ENCODE data around the gene ALDH1L2. TPM values are rescaled to one million over a fixed set of nuclear protein-coding genes. Genes with fewer than 3 reads are reported as not detected.

Gene ALDH1L2
- total RNA-seq, 1 donor from 2014 or later = 4.0 TPM

DNA sequence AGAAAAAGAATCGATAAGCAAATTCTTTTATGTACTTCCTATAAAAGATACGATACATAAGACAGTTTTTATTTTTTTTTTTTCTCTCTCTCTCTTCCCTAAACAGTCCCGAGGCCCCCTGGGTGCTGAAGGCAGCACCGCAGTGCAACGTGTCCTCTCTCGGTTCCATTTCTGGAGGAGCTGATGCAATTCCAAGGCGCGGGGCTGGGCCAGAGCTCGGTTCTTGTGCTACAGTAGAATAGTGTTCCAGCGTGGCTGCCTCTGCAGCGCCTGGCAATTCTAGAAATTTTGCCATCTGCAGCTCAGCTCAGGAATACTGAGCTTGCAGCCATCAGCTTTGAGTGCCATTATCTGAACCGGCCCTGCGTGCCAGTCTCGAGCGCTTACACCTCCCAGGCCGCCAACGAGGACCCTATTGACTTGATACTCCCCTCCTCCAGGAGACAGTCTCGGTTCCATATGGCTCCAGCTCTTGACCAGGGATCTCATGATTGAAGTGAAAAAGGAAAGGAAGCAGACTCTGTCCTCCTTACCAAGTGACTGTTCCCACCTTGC is 630 bp downstream of the ALDH1L2 start:
- peak; percentile 7 for DNase-seq (ENCODE audit: low read depth, low spot score)
- Mint-ChIP-seq H3K9me3 (peaks cover 10% of the 10 kb centered on the region), H3K36me3 (ENCODE audit: low read depth) (peaks cover 4% of the 10 kb centered on the region), H3K27ac (ENCODE audit: unreplicated experiment) (peak overlapping the region; percentile 14), H3K4me1 (peaks cover 13% of the 10 kb centered on the region), H3K4me3 (peak overlapping the region; percentile 87), H3K27me3 (ENCODE audit: low read depth) (peaks cover 22% of the 10 kb centered on the region)
- TF ChIP-seq, protein P1, sequence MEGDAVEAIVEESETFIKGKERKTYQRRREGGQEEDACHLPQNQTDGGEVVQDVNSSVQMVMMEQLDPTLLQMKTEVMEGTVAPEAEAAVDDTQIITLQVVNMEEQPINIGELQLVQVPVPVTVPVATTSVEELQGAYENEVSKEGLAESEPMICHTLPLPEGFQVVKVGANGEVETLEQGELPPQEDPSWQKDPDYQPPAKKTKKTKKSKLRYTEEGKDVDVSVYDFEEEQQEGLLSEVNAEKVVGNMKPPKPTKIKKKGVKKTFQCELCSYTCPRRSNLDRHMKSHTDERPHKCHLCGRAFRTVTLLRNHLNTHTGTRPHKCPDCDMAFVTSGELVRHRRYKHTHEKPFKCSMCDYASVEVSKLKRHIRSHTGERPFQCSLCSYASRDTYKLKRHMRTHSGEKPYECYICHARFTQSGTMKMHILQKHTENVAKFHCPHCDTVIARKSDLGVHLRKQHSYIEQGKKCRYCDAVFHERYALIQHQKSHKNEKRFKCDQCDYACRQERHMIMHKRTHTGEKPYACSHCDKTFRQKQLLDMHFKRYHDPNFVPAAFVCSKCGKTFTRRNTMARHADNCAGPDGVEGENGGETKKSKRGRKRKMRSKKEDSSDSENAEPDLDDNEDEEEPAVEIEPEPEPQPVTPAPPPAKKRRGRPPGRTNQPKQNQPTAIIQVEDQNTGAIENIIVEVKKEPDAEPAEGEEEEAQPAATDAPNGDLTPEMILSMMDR (conservative IDR thresholded peaks at IDR 0.05) = peak; percentile 27

DNA sequence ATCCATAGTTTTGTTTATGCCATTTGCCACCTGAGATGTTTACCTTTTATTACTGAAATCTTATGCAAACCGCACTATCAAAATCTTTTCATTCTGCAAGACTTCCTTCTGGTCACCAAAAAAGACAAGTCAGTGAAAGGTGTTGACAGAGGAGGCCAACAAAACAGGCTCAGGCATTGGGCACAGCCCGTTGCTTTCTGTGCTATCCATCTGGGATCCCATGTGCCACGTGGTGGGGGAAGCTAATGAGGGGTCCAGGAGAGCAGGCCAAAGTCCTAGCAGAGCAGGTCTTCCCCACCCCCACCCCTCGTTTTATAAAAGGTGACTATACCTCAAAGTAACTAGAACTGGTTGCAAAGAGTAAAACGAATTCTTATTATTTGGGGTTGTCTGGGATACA is 1.2 kb downstream of the ALDH1L2 start:
- Mint-ChIP-seq H3K36me3 (ENCODE audit: low read depth) (peaks cover 4% of the 10 kb centered on the region), H3K4me3 (peak overlapping the region; percentile 87), H3K4me1 (peaks cover 13% of the 10 kb centered on the region), H3K27ac (ENCODE audit: unreplicated experiment) (no peak overlapping the region), H3K27me3 (ENCODE audit: low read depth) (peaks cover 20% of the 10 kb centered on the region), H3K9me3 (peaks cover 10% of the 10 kb centered on the region)
- TF ChIP-seq, protein P1 (conservative IDR thresholded peaks at IDR 0.05) = no peak
- DNase-seq (ENCODE audit: low read depth, low spot score) = no peak

DNA sequence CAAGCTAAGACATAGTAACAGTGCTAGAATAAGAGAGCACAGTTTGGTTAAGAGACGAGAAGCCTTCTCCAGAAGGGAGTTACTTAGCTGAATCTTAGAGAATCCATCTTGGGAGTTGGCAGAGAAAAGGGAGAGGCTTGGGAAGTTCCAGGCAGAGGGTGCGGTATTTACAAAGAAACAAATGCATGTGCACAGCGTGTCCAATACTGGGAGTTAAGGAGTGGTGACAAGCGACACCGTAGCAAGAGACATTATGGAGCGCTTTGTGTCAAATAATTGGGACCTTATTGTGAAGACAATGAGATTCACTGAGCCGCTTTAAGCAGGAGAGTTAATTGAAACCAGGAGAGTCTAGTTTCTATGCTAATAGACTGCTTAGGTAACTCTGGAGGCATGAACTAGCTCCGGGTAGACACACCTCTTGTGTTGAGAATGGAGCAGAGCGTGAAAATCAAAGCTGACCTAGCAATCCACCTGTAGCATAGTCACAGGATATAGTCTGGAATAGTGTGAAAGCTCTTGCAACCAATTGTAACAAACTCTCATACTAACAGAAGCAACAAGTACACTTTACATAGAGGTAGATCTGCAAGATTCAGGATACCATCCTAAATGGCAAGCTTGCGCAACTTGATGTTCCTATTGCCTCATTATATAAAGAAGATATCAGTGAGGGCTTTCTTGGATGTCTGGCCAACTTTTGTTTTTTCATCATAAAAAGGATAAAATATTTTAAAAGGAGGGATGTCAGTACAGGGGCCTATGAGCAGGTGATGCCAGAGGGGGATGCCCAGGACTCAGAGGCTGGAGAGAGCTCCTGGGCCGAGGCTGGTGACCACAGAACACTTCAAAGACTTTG is 5.3 kb downstream of the ALDH1L2 start:
- Mint-ChIP-seq H3K4me1 (peaks cover 11% of the 10 kb centered on the region), H3K27ac (ENCODE audit: unreplicated experiment) (no peak overlapping the region), H3K4me3 (no peak overlapping the region), H3K9me3 (no peaks in the 10 kb centered on the region), H3K27me3 (ENCODE audit: low read depth) (peaks cover 19% of the 10 kb centered on the region), H3K36me3 (ENCODE audit: low read depth) (no peaks in the 10 kb centered on the region)
- TF ChIP-seq, protein P1 (conservative IDR thresholded peaks at IDR 0.05) = no peak
- no peak for DNase-seq (ENCODE audit: low read depth, low spot score)

DNA sequence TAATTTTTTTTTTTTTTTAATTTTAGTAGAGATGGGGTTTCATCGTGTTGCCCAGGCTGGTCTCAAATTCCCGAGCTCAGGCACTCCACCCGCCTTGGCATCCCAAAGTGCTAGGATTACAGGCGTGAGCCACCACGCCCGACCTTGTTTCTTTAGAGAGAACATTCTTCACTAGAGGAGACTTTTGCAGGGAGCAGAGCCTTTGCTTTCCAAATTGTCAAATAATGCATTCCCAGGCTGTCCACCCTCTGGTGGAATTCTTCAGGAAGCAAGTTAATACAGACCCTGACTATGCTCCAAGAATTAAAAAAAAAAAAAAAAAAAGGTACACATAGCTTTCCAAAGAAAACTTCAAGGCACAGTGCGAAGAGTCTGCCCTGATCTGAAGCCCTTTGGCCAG is 6.8 kb downstream of the ALDH1L2 start:
- TF ChIP-seq, protein P1 (conservative IDR thresholded peaks at IDR 0.05) = no peak
- peaks cover 6% of the 10 kb centered on the region for H3K27me3 Mint-ChIP-seq (ENCODE audit: low read depth)
- H3K4me3 Mint-ChIP-seq = no peak overlapping the region
- no peak overlapping the region for H3K27ac Mint-ChIP-seq (ENCODE audit: unreplicated experiment)
- no peaks in the 10 kb centered on the region for H3K4me1 Mint-ChIP-seq
- H3K36me3 Mint-ChIP-seq (ENCODE audit: low read depth) = no peaks in the 10 kb centered on the region
- no peak for DNase-seq (ENCODE audit: low read depth, low spot score)
- no peaks in the 10 kb centered on the region for H3K9me3 Mint-ChIP-seq

DNA sequence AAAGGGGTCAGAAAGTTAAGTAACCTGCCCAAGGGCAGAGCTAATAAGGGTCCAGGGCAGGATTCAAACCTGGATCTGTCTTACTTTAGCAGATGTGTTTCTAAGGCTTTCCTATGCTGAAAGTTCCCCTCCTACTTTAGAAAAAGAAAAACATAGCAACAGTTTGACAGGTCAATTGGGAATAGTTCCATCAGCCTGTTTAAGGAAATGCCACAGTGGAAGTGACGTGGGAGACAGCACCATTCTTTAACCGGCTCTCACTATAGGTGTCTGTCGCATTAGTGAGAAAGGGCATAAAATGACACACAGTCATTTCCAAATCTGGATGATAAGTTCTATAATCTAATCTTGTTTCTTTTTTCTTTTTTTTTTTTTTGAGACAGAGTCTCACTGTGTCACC is 7.3 kb downstream of the ALDH1L2 start:
- no peaks in the 10 kb centered on the region for H3K9me3 Mint-ChIP-seq
- no peaks in the 10 kb centered on the region for H3K4me1 Mint-ChIP-seq
- no peaks in the 10 kb centered on the region for H3K36me3 Mint-ChIP-seq (ENCODE audit: low read depth)
- H3K27me3 Mint-ChIP-seq (ENCODE audit: low read depth) = peaks cover 2% of the 10 kb centered on the region
- no peak overlapping the region for H3K27ac Mint-ChIP-seq (ENCODE audit: unreplicated experiment)
- no peak for DNase-seq (ENCODE audit: low read depth, low spot score)
- TF ChIP-seq, protein P1 (conservative IDR thresholded peaks at IDR 0.05) = no peak
- H3K4me3 Mint-ChIP-seq = no peak overlapping the region
